Endothelial cell of umbilical vein (primary cell): ENCODE data around the gene TRMT1. TPM values are rescaled to one million over a fixed set of nuclear protein-coding genes. Genes with fewer than 3 reads are reported as not detected.
"Not testable (repeated sequence)": the region's sequence is repeated elsewhere in the genome, so short reads cannot be mapped to it uniquely, and the experiment has no call there.

Source experiments
- Bru-seq: library from RNA; stranded (reverse); fragments of 400-500 nt; gene quantifications from one replicate; lab custom pipeline; 2021; lab: Mats Ljungman, UMichigan
- BruChase-seq, 2 experiments: library from RNA; stranded (reverse); fragments of 400-500 nt; gene quantifications; one replicate each; lab custom pipeline; 2021; lab: Mats Ljungman, UMichigan
- BruUV-seq: library from RNA; stranded (reverse); fragments of 400-500 nt; replicated peaks from 2 replicates; lab custom pipeline; 2021; lab: Mats Ljungman, UMichigan
- CTCF ChIA-PET: fragments of 300-600, 350-600 bp; sonication (Branson Sonifier 250); formaldehyde crosslinking; loops from one replicate; lab custom pipeline; 2021; ENCODE audit warnings: antibody characterized with exemption, inconsistent platforms; lab: Charles Lee
- POLR2A ChIA-PET: fragments of 300-600, 350-600 bp; sonication (Branson Sonifier 250); formaldehyde crosslinking; loops from one replicate; lab custom pipeline; 2021; ENCODE audit warnings: antibody characterized with exemption, inconsistent platforms; lab: Charles Lee
- DNase-seq: peaks from one replicate; pipeline ENCODE4 v3.0.0-alpha.2; 2011; ENCODE audit warnings: low read depth, low spot score
- FAIRE-seq: peaks from 2 replicates; lab custom pipeline; 2011; peaks lifted over from hg19 to GRCh38; lab: Jason Lieb, UNC
- H2AFZ ChIP-seq: 2 replicates; pipeline ENCODE4 v1.6.0; 2012; ENCODE audit warnings: low read depth, low read length, control low read depth, inconsistent platforms
- H3K27ac ChIP-seq: 2 replicates; pipeline ENCODE4 v1.5.1; 2011; ENCODE audit warnings: low read depth, mild to moderate bottlenecking, control low read depth, low read length, moderate library complexity; ENCODE audit not compliant: insufficient read depth
- H3K27me3 ChIP-seq, 2 experiments: 2 replicates each; pipeline versions ENCODE4 v1.6.0 to v1.6.1; 2011; ENCODE audit warnings: low read length in 2 of 2, mixed read lengths in 1 of 2; ENCODE audit not compliant: control insufficient read depth in 2 of 2, insufficient read depth in 2 of 2
- H3K36me3 ChIP-seq, 2 experiments: 2 replicates in 1 of 2; 3 replicates in 1 of 2; pipeline ENCODE4 v1.5.1; 2011; ENCODE audit warnings: low read length in 2 of 2, mild to moderate bottlenecking in 1 of 2, moderate library complexity in 1 of 2; ENCODE audit not compliant: control insufficient read depth in 2 of 2, insufficient read depth in 2 of 2; ENCODE audit errors: extremely low read depth in 1 of 2
- H3K4me1 ChIP-seq: 3 replicates; pipeline ENCODE4 v1.5.1; 2011; ENCODE audit warnings: mild to moderate bottlenecking, low read length; ENCODE audit not compliant: control insufficient read depth, insufficient read depth; ENCODE audit errors: extremely low read depth
- H3K4me2 ChIP-seq: 2 replicates; pipeline ENCODE4 v1.6.1; 2011; ENCODE audit warnings: low read length, control low read depth, mixed read lengths; ENCODE audit not compliant: insufficient read depth
- H3K4me3 ChIP-seq, 3 experiments: fragments of 200-600 bp in 1 of 3; sonication (generic), shearing (Covaris generic) in 1 of 3; replicated peaks in 1 of 3; 2 replicates each; pipeline ENCODE4 v1.5.1; 2011 to 2016; ENCODE audit warnings: control low read depth in 3 of 3, low read length in 3 of 3, mild to moderate bottlenecking in 2 of 3, inconsistent platforms in 1 of 3, low read depth in 1 of 3, moderate library complexity in 1 of 3; ENCODE audit not compliant: insufficient read depth in 1 of 3
- H3K79me2 ChIP-seq: 2 replicates; pipeline ENCODE4 v1.6.0; 2012; ENCODE audit warnings: low read length, inconsistent platforms; ENCODE audit not compliant: control insufficient read depth, insufficient read depth
- H3K9ac ChIP-seq: replicated peaks from 2 replicates; pipeline ENCODE3; 2011; ENCODE audit warnings: low read length, control low read depth; ENCODE audit not compliant: insufficient read depth; ENCODE audit errors: extremely low read depth
- H3K9me1 ChIP-seq: replicated peaks from 3 replicates; pipeline ENCODE4 v1.6.0; 2011; ENCODE audit warnings: mild to moderate bottlenecking, low read length; ENCODE audit not compliant: control insufficient read depth, insufficient read depth; ENCODE audit errors: extremely low read depth
- H3K9me3 ChIP-seq: replicated peaks from 2 replicates; pipeline ENCODE4 v1.5.1; 2012; ENCODE audit warnings: low read length, inconsistent platforms; ENCODE audit not compliant: control insufficient read depth, insufficient read depth
- H4K20me1 ChIP-seq: replicated peaks from 2 replicates; pipeline ENCODE3; 2011; ENCODE audit warnings: mild to moderate bottlenecking, low read length; ENCODE audit not compliant: control insufficient read depth, insufficient read depth; ENCODE audit errors: extremely low read depth
- GATA2 ChIP-seq: IDR thresholded peaks from 2 replicates; pipeline ENCODE4 v1.7.0; 2011; ENCODE audit warnings: low read depth, mild to moderate bottlenecking, moderate library complexity, mixed read lengths, low read length; ENCODE audit not compliant: insufficient read length, insufficient read depth
- MAX ChIP-seq: IDR thresholded peaks from 2 replicates; pipeline ENCODE4 v1.6.1; 2011; ENCODE audit not compliant: insufficient read depth, insufficient read length
- MYC ChIP-seq: IDR thresholded peaks from one replicate; pipeline ENCODE4 v1.6.1; 2011; ENCODE audit warnings: mild to moderate bottlenecking, low read depth, low read length
- POLR2A ChIP-seq: IDR thresholded peaks from 2 replicates; pipeline ENCODE4 v1.6.1; 2012; ENCODE audit warnings: low read depth, mild to moderate bottlenecking, control low read depth, low read length
- POLR2AphosphoS5 ChIP-seq: IDR thresholded peaks from 2 replicates; pipeline ENCODE4 v1.6.1; 2012; ENCODE audit warnings: low read depth, mild to moderate bottlenecking, control low read depth, low read length, moderate library complexity; ENCODE audit not compliant: insufficient read depth
- dilution Hi-C: fragments of 300-500 bp; cut with MboI; formaldehyde crosslinking; loops from one replicate; pipeline ENCODE4 v1.15.0; 2019; ENCODE audit warnings: low sequenced_read_pairs; ENCODE audit not compliant: extremely low pct_ligation_motif_present
- intact Hi-C: fragments of 100-400 bp; cut with micrococcal nuclease; formaldehyde crosslinking; loops from one replicate; pipeline ENCODE4 v1.10.0; 2022
- long read RNA-seq: library from polyadenylated mRNA; stranded (forward); transcript quantifications from one replicate; pipeline ENCODE4 v2.0.0, GENCODE V29; 2021
- polyA minus RNA-seq, 3 experiments: library from RNA; depleted of rRNA, polyadenylated mRNA; stranded (reverse); fragments of >200 nt; gene quantifications; 1 replicate in 1 of 3; 2 replicates in 2 of 3; pipeline ENCODE4 v1.2.3, GENCODE V29; 2011
- polyA plus RNA-seq, 4 experiments: library from polyadenylated mRNA; depleted of rRNA in 3 of 4; stranded (reverse) in 3 of 4; unstranded in 1 of 4; fragments of >200 nt; gene quantifications; 2 replicates each; pipeline versions ENCODE4 v1.2.1 to v1.2.3, GENCODE V29; 2011 to 2012; ENCODE audit warnings: missing spikeins in 1 of 4
- total RNA-seq: library from RNA; stranded (reverse); gene quantifications from 2 replicates; pipeline ENCODE4 v1.2.3, GENCODE V29; 2021
- TF ChIP-seq, protein P1 (sequence below), 2 donors: IDR thresholded peaks; 1 replicate in 1 of 2; 2 replicates in 1 of 2; pipeline ENCODE4 v1.5.1; 2011; ENCODE audit warnings: low read length in 2 of 2, mild to moderate bottlenecking in 2 of 2, moderate library complexity in 2 of 2, control low read depth in 1 of 2, inconsistent platforms in 1 of 2, low read depth in 1 of 2; ENCODE audit not compliant: insufficient read depth in 1 of 2; ENCODE audit errors: extremely low read depth in 1 of 2

Gene TRMT1
- total RNA-seq = 42.2 and 53.0 TPM in 2 replicates
- 46.3 and 60.5 TPM in 2 replicates for polyA plus RNA-seq
- polyA plus RNA-seq (2011; cell fraction: cytosol; rRNA removed) = 25.5 and 32.2 TPM in 2 replicates
- polyA plus RNA-seq (2011; cell fraction: nucleus; rRNA removed) = 235 and 243 TPM in 2 replicates
- polyA plus RNA-seq (2012) = 39.6 and 42.8 TPM in 2 replicates
- 26.5 and 37.9 TPM in 2 replicates for polyA minus RNA-seq
- 37.0 TPM for polyA minus RNA-seq (2011; cell fraction: cytosol; rRNA and poly(A)+ RNA removed)
- polyA minus RNA-seq (2011; cell fraction: nucleus; rRNA and poly(A)+ RNA removed) = 27.6 and 47.5 TPM in 2 replicates
- percentile 56 among the genes with signal in this experiment for Bru-seq, nascent RNA
- BruChase-seq, experiment 1, labeled RNA remaining after a 6-hour chase = percentile 82 among the genes with signal in this experiment
- percentile 74 among the genes with signal in this experiment for BruChase-seq, experiment 2, labeled RNA remaining after a 2-hour chase
- long read RNA-seq, transcript TRMT1-202 (17 exons, 2,142 nt) = major isoform, 34 of 91 reads
- long read RNA-seq, transcript TRMT1-203 (16 exons, 2,263 nt) = minor isoform, 6 of 91 reads
- long read RNA-seq, partial matches to known transcripts = 10 of 91 reads
- long read RNA-seq, other reads (novel, unspliced or antisense) = 40 of 91 reads

GRCh38 chr19:13116282-13117175 is at the start of gene TRMT1:
TRMT1 (minus strand) TSS chr19:13116740; CDS start chr19:13116399, 341 bp downstream.
- Histone ChIP-seq H3K9ac (peak within 1 kb of the TSS; percentile 80), H3K4me1 (peaks cover 13% of the 10 kb centered on the region), H3K9me1 (no peaks in the 10 kb centered on the region), H4K20me1 (no peaks in the 10 kb centered on the region), H3K27me3 (no peaks in the 10 kb centered on the region), H3K27ac (peak within 1 kb of the TSS; percentile 60), H2AFZ (peak within 1 kb of the TSS; percentile 48), H3K4me3 (peak within 1 kb of the TSS; percentile 64 to 82 (median 78)), H3K79me2 (peaks cover 48% of the 10 kb centered on the region), H3K36me3 (peaks cover 0 to 7% of the 10 kb centered on the region in 2 experiments), H3K9me3 (no peaks in the 10 kb centered on the region), H3K4me2 (peak within 1 kb of the TSS; percentile 90)
- intact Hi-C loops (loop anchor here (1.0 kb wide), 3 partner anchors 14 to 146 kb away; partner anchors contain the start of gene LYL1), dilution Hi-C loops (no loop called here)
- POLR2A ChIA-PET = no interaction called here
- peak; percentile 91 for DNase-seq
- peak; percentile 97 for FAIRE-seq
- TF ChIP-seq MYC (peak; percentile 86), POLR2AphosphoS5 (peak; percentile 41), GATA2 (no peak), MAX (peak; percentile 82), POLR2A (peak; percentile 51)
- TF ChIP-seq, protein P1, sequence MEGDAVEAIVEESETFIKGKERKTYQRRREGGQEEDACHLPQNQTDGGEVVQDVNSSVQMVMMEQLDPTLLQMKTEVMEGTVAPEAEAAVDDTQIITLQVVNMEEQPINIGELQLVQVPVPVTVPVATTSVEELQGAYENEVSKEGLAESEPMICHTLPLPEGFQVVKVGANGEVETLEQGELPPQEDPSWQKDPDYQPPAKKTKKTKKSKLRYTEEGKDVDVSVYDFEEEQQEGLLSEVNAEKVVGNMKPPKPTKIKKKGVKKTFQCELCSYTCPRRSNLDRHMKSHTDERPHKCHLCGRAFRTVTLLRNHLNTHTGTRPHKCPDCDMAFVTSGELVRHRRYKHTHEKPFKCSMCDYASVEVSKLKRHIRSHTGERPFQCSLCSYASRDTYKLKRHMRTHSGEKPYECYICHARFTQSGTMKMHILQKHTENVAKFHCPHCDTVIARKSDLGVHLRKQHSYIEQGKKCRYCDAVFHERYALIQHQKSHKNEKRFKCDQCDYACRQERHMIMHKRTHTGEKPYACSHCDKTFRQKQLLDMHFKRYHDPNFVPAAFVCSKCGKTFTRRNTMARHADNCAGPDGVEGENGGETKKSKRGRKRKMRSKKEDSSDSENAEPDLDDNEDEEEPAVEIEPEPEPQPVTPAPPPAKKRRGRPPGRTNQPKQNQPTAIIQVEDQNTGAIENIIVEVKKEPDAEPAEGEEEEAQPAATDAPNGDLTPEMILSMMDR (IDR thresholded peaks at IDR 0.05; ENCODE audit: extremely low read depth in 1 of 2, insufficient read depth in 1 of 2, low read depth in 1 of 2, low read length in 2 of 2) = no peak
- TSS peak; percentile 64 for BruUV-seq
- CTCF ChIA-PET = interaction anchor here (1.4 to 4.3 kb wide), 5 partner anchors 12 to 146 kb away, joined by 4 to 24 read pairs (median 14); partner anchors contain the start of genes IER2 and STX10

DNA sequence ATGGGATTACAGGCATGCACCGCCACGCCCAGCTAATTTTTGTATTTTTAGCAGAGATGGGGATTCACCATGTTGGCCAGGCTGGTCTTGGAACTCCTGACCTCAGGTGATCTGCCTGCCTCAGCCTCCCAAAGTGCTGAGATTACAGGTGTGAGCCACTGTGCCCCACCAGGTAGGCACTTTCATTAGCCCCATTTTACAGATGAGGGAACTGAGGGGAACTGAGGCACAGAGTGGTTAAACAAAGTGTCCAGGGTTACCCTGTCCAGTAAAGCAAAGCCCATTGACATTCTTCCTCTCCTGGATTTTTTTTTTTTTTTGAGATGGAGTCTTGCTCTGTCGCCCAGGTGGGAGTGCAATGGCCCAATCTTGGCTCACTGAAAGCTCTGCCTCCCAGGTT is 49.6 kb upstream of the TRMT1 start:
- Histone ChIP-seq H3K4me1 (peaks cover 50% of the 10 kb centered on the region), H3K27ac (peak overlapping the region; percentile 99)
- H3K9me1 ChIP-seq, H2AFZ ChIP-seq, H3K9me3 ChIP-seq, H3K27me3 ChIP-seq, BruUV-seq, DNase-seq, H3K4me3 ChIP-seq, H3K4me2 ChIP-seq, H3K36me3 ChIP-seq, H4K20me1 ChIP-seq, H3K79me2 ChIP-seq, dilution Hi-C loops, H3K9ac ChIP-seq, FAIRE-seq: not testable (repeated sequence)
- ChIA-PET POLR2A (interaction anchor here (1.9 kb wide), 1 partner anchor 11 kb away, joined by 8 read pairs; no protein-coding TSS in a partner anchor), CTCF (interaction anchor here (0.8 to 1.3 kb wide), 2 partner anchors 11 to 27 kb away, joined by 3 read pairs; no protein-coding TSS in a partner anchor)
- intact Hi-C loops = loop anchor here (5.0 kb wide), 1 partner anchor 566 kb away; no protein-coding TSS in a partner anchor
